Small intestine (tissue), 7 donors: Measurements from ENCODE around the gene PNPLA2. TPM values are rescaled to one million over a fixed set of nuclear protein-coding genes. Genes with fewer than 3 reads are reported as not detected.

ENCODE experiments used
- DNase-seq, 2 donors: peaks; one replicate each; pipeline versions ENCODE4 v3.0.0 to v3.0.0-alpha.2; 2013
- FAIRE-seq: peaks from 2 replicates; lab custom pipeline; 2012; peaks lifted over from hg19 to GRCh38; lab: Jason Lieb, UNC
- H3K27ac ChIP-seq, 3 donors: one replicate each; pipeline ENCODE4 v1.5.1; 2013; ENCODE audit warnings: low read length in 2 of 3, mild to moderate bottlenecking in 2 of 3, control low read depth in 1 of 3, inconsistent platforms in 1 of 3, low read depth in 1 of 3, moderate library complexity in 1 of 3
- H3K27me3 ChIP-seq, 3 donors: one replicate each; pipeline ENCODE4 v1.6.1; 2013; ENCODE audit warnings: low read length in 3 of 3, inconsistent platforms in 1 of 3; ENCODE audit not compliant: control insufficient read depth in 3 of 3, insufficient read depth in 3 of 3
- H3K36me3 ChIP-seq, 3 donors: one replicate each; pipeline ENCODE4 v1.6.1; 2013; ENCODE audit warnings: low read length in 3 of 3, inconsistent platforms in 1 of 3, low read depth in 1 of 3, mild to moderate bottlenecking in 1 of 3, moderate library complexity in 1 of 3; ENCODE audit not compliant: control insufficient read depth in 3 of 3, insufficient read depth in 2 of 3
- H3K4me1 ChIP-seq, 3 donors: one replicate each; pipeline ENCODE4 v1.6.1; 2013; ENCODE audit warnings: low read length in 2 of 3, inconsistent platforms in 1 of 3, low read depth in 1 of 3, mild to moderate bottlenecking in 1 of 3, moderate library complexity in 1 of 3; ENCODE audit not compliant: control insufficient read depth in 3 of 3, insufficient read depth in 2 of 3
- H3K4me3 ChIP-seq, 3 donors: one replicate each; pipeline ENCODE4 v1.5.1; 2013; ENCODE audit warnings: low read length in 3 of 3, control low read depth in 1 of 3, inconsistent platforms in 1 of 3, low read depth in 1 of 3, mild to moderate bottlenecking in 1 of 3, moderate library complexity in 1 of 3
- H3K9me3 ChIP-seq, 2 donors: one replicate each; pipeline ENCODE4 v1.6.1; 2013; ENCODE audit warnings: low read depth in 1 of 2, low read length in 1 of 2; ENCODE audit not compliant: control insufficient read depth in 2 of 2, insufficient read depth in 1 of 2
- WGBS, 3 donors: extraction: QIAGEN DNeasy Blood & Tissue Kit; methylation state at CpG; one replicate each; pipeline ENCODE4 v1.1.7; 2013; 5-methylcytosine and 5-hydroxymethylcytosine counted together
- polyA plus RNA-seq, 4 donors: library from polyadenylated mRNA; stranded (reverse) in 3 of 4; unstranded in 1 of 4; fragments of 200-250 nt in 3 of 4; fragments of 120-200 nt in 1 of 4; gene quantifications; one replicate each; pipeline versions ENCODE4 v1.2.1 to v1.2.3, GENCODE V29; 2013
- donor health status: healthy with polysubstance abuse.
- donor health status: control.
- donor health status: control.
- donor health status: Bipolar disorder and iron deficiency.
- donor health status: healthy.

PNPLA2 gene
- polyA plus RNA-seq, 4 donors, result 66.2 to 250 (median 162) TPM

DNA sequence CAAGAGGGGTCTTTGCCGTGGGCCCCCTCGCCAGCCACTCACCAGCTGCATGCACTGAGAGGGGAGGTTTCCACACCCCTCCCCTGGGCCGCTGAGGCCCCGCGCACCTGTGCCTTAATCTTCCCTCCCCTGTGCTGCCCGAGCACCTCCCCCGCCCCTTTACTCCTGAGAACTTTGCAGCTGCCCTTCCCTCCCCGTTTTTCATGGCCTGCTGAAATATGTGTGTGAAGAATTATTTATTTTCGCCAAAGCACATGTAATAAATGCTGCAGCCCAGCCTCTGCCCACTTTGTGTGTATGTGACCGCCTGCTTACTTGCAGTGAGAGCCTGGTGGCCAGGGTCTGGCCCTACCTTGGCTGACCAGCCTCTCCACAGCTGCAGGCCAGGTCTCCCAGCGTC is 6.2 kb downstream of the PNPLA2 start:
- Histone ChIP-seq H3K4me3 (no peak overlapping the region), H3K4me1 (peaks cover 5 to 73% (median 6%) of the 10 kb centered on the region in 3 donors), H3K36me3 (peaks cover 4 to 58% (median 13%) of the 10 kb centered on the region in 3 donors), H3K9me3 (no peaks in the 10 kb centered on the region), H3K27ac (no peak overlapping the region), H3K27me3 (peaks cover 0 to 11% (median 0%) of the 10 kb centered on the region in 3 donors)
- WGBS, 3 donors, result 54 to 71% (median 59%) methylated on average over 10 to 11 of the region's 11 CpGs
- no peak for FAIRE-seq
- DNase-seq, result no peak

DNA sequence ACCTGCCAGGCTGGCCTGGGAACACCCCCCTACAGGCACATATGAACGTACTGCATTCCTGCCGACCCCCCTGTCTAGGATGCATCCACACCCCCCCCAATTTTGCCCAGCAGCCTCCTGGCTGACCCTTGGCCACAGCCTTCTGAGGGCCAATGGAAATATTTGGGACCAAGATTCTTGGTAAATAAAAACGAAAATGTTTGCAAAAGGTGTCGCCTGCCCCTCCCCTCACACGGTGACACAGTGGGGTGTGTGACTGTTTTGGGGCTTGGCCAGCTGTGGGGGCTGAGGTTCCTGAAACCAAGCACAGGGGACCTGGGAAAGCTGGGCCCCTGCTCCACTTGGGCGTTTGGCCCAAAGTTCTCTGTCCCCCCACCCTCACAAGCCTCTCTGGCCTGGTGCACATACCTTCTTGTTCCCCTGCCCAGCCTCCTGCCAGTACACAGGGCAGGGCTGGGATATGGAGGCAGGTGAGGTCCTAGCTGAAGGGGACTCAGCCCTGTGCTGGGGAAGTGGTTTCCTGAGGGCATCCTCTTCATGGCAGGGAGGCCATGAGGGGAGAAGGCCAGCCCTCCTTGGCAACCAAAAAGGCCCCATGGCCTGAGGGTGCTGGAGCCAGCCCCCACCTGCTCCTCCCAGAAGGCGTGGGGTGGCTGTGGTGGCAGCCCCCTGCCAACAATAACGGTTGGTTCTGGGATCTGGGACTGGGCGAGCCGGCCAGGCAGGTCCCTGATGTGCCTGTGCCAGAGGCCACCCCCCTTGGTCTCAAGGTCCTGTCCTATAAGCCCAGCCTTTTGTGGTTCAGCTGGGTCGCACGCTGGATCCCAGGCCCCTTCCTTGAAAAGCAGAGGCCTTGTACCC is 6.9 kb downstream of the PNPLA2 start:
- H3K9me3 ChIP-seq, result no peaks in the 10 kb centered on the region
- DNase-seq, result peak; percentile 31 to 57
- peaks cover 4 to 54% (median 13%) of the 10 kb centered on the region in 3 donors for H3K36me3 ChIP-seq
- no peak for FAIRE-seq
- no peak overlapping the region for H3K4me3 ChIP-seq
- 30 to 67% (median 46%) methylated on average over 12 of the region's 12 CpGs for WGBS, 3 donors
- peaks cover 0 to 15% (median 0%) of the 10 kb centered on the region in 3 donors for H3K27me3 ChIP-seq
- H3K4me1 ChIP-seq, result peaks cover 5 to 73% (median 6%) of the 10 kb centered on the region in 3 donors
- H3K27ac ChIP-seq, result peak overlapping the region; percentile 16 to 98 (median 68)

DNA sequence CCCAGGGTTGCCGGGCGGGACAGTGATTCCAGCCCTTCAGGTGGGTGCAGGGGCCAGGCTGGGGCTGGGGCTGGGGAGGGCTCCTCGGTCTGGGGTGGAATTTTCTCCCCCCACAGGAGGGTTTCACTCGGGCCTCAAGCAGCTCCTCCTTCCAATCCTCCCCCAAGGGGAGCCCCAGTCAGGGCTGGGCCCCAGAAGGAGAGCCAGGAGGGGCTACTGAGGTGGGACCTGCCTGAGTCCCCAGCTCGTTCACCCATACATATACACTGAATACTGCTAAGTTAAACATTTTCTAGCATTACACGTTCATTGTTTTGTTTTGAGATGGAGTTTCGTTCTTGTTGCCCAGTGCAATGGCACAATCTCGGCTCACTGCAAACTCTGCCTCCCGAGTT is 7.5 kb downstream of the PNPLA2 start:
- H3K9me3 ChIP-seq, result no peaks in the 10 kb centered on the region
- peaks cover 4 to 48% (median 13%) of the 10 kb centered on the region in 3 donors for H3K36me3 ChIP-seq
- peak in 1 of 2 donors; percentile 57 for DNase-seq
- peaks cover 0 to 15% (median 0%) of the 10 kb centered on the region in 3 donors for H3K27me3 ChIP-seq
- 25 to 57% (median 36%) methylated on average over 9 of the region's 9 CpGs for WGBS, 3 donors
- no peak for FAIRE-seq
- no peak overlapping the region for H3K4me3 ChIP-seq
- peak overlapping the region in 2 of 3 donors; percentile 92 to 98 for H3K27ac ChIP-seq
- H3K4me1 ChIP-seq, result peaks cover 6 to 74% (median 9%) of the 10 kb centered on the region in 3 donors

DNA sequence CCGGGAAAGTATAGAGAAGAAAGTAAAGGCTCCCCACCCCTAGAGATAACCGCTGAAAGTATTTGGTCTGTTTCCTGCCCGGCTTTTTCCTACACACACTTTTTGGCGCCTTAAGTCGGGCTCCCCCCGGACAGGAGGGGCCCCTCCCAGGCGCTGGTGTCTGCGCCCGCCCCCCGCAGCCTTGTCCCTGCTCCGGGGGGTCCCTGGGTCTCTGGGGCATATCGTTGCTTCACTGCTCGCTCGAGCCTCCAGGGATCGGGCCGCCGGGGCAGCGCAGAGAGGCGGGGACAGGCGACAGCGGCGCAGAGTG is 8.1 kb downstream of the PNPLA2 start:
- no peak for FAIRE-seq
- WGBS, 3 donors, result 0 to 1% (median 0%) methylated on average over 14 to 22 of the region's 22 CpGs
- peaks cover 0 to 15% (median 0%) of the 10 kb centered on the region in 3 donors for H3K27me3 ChIP-seq
- H3K27ac ChIP-seq, result peak overlapping the region; percentile 91 to 98 (median 92)
- no peaks in the 10 kb centered on the region for H3K9me3 ChIP-seq
- H3K36me3 ChIP-seq, result peaks cover 4 to 42% (median 13%) of the 10 kb centered on the region in 3 donors
- DNase-seq, result no peak
- H3K4me1 ChIP-seq, result peaks cover 6 to 75% (median 9%) of the 10 kb centered on the region in 3 donors
- peak overlapping the region; percentile 53 to 75 (median 64) for H3K4me3 ChIP-seq

DNA sequence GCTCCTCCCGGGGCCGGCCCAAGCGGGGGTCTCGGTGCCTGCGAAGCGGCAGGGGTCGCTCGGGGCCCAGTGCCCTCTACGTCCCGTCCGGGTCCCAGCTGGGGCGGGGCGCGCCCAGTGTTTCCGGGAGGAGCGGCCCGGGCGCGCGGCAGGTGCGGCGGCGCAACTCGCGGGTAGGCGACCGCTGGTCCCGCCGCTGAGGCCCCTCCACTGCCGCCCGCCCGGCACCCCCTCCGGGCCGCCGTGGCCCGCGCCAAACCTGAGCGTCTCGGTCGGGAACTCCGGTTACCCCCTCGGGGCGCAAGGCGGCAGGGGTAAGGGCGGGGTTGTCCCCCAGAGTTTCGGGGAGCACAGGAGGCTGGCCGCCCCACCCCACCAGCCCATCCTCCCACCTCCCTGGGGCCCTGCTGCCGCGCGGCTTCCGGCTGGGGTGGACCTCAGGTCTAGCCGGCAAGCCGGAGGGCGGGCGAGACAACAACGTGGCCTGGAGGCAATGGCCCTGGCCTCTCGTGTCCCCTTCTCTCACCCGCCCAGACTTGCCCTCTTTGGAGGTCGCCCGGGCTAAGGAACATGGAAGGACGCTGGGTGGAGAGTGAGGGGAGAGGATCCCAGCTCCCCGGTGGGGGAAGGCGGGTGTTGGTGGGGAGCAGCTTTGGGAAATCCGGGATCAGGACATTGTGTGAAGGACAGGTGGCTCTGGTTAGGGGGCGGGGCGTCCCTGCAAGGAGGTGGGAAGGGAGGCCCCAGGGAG is 8.6 kb downstream of the PNPLA2 start:
- Histone ChIP-seq H3K27me3 (peaks cover 0 to 15% (median 0%) of the 10 kb centered on the region in 3 donors), H3K9me3 (no peaks in the 10 kb centered on the region), H3K36me3 (peaks cover 4 to 37% (median 9%) of the 10 kb centered on the region in 3 donors), H3K4me3 (peak overlapping the region; percentile 53 to 75 (median 64)), H3K27ac (peak overlapping the region; percentile 91 to 98 (median 92)), H3K4me1 (peaks cover 8 to 77% (median 9%) of the 10 kb centered on the region in 3 donors)
- WGBS, 3 donors, result 1 to 5% (median 2%) methylated on average over 42 to 66 of the region's 66 CpGs
- FAIRE-seq (no peak), DNase-seq (peak; percentile 59 to 90)

DNA sequence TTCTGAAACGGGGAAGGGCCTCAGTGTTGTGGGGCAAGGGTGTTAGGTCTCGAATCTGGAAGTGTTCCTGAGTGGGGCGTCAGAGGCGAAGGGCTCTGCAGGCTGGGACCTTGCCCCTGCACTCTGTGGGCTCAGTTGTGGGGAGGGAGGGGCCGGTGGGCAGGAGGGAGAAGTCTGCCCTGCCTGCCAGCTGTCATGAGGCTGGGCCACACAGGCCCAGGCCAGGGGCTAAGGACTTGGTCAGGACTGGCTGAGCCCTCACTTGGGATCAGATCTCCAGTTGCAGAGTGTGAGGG is 9.1 kb downstream of the PNPLA2 start, which contains the start of gene CRACR2B:
Gene CRACR2B, plus strand, starts transcription at position 23 of the 296 bp plus-strand sequence. CDS start 689 bp downstream, outside the sequence.
- Histone ChIP-seq H3K9me3 (no peaks in the 10 kb centered on the region), H3K4me3 (peak within 1 kb of the TSS; percentile 53 to 75 (median 64)), H3K36me3 (peaks cover 4 to 31% (median 9%) of the 10 kb centered on the region in 3 donors), H3K4me1 (peaks cover 8 to 79% (median 9%) of the 10 kb centered on the region in 3 donors), H3K27ac (peak within 1 kb of the TSS; percentile 91 to 98 (median 92)), H3K27me3 (peaks cover 0 to 15% (median 0%) of the 10 kb centered on the region in 3 donors)
- WGBS, 3 donors, result 8 to 46% (median 20%) methylated on average over 2 to 5 of the region's 5 CpGs
- DNase-seq (peak in 1 of 2 donors; percentile 80), FAIRE-seq (no peak)

DNA sequence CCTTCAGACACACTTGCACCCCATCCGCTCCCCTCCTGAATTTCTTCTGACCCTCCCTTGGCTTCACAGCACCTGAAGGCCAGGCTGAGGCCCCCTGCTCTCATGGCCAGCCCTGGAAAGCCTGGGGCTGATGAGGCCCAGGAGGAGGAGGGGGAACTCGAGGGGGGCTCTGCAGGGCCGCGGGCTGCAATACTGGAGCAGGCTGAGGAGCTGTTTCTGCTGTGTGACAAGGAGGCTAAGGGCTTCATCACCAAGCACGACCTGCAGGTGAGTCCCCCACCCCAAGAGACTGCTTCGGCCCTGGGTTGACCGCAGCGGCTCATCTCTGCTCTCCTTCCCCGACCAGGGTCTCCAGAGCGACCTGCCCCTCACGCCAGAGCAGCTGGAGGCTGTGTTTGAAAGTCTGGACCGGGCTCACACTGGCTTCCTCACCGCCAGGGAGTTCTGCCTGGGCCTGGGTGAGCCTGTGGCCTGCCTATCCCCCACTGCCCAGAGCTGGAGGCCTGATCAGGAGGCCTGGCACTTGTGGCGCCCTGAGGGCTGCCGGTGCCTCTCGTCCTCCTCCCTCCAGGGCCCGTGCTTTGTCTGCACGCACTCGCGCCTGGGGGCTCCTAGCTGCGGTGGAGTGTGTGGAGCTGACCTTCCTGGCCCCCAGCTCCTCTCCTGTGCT is 9.9 kb downstream of the PNPLA2 start:
- H3K27me3 ChIP-seq, result peaks cover 0 to 15% (median 0%) of the 10 kb centered on the region in 3 donors
- peaks cover 2 to 23% (median 7%) of the 10 kb centered on the region in 3 donors for H3K36me3 ChIP-seq
- FAIRE-seq (no peak), DNase-seq (no peak)
- peak overlapping the region; percentile 91 to 98 (median 92) for H3K27ac ChIP-seq
- H3K9me3 ChIP-seq, result no peaks in the 10 kb centered on the region
- WGBS, 3 donors, result 59 to 74% (median 67%) methylated on average over 17 to 21 of the region's 21 CpGs
- peak overlapping the region in 1 of 3 donors; percentile 6 for H3K4me3 ChIP-seq
- peaks cover 8 to 79% (median 9%) of the 10 kb centered on the region in 3 donors for H3K4me1 ChIP-seq
